GM21360 (cell line): ENCODE data around the gene MYO1E.
"Not testable (repeated sequence)": the region's sequence is repeated elsewhere in the genome, so short reads cannot be mapped to it uniquely, and the experiment has no call there.

ENCODE experiments used
- ATAC-seq: cut with Tn5 transposase; IDR thresholded peaks from one replicate; pipeline ENCODE4 v1.9.1; 2021; ENCODE audit warnings: mild to moderate bottlenecking, moderate library complexity; ENCODE audit not compliant: unreplicated experiment

The MYO1E gene

DNA sequence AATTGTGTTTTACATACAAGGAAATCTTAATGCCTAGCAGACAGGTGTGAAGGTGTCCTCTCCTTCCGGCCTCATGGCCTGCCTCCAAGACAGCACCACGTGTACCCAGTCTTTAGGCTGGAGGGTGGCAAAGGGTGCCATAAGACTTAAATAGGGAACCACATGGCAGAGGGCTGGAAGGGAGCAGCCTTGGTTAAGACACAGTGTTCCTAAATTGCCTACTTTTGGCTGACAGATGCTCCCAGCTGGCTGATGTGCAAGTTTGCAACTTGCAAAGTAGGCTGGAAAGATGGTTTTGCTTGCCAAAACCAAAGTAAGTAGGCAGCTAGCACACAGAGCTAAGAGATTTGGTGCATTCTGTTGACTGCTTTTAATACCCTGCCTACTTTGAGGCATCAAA, 222.5 kb downstream of the MYO1E start:
- no peak for ATAC-seq

DNA sequence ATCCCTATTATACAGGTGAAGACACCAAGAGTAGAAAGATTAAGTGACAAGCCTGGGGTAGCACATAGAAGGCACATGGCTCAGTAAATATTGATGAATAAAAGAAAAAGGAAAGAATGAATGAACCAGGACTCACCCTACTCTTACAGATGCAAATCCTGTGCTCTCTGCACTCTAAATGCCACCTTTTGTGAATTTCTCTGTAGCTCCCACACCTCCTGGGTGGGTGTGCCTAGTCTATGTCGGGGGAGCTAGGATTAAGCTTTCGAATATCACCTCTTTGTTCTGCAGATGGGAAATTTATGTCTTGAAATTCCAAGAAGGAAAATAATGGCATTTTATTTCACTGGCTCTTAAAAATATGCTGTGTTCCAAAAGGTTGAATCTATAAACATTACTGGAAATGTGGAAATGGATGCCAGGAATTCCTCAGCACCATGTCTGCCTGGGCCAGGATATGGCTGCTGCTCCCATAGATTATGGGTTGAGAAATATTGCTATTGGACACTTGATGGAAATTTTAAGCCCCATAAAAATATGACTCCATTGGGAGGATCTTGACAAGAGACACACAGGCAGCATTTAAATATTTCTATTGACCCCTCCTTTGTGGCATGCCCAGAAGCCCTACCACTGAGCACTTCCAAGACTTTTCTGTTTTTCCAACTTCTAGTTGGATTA, 224.4 kb downstream of the MYO1E start:
- ATAC-seq: no peak

DNA sequence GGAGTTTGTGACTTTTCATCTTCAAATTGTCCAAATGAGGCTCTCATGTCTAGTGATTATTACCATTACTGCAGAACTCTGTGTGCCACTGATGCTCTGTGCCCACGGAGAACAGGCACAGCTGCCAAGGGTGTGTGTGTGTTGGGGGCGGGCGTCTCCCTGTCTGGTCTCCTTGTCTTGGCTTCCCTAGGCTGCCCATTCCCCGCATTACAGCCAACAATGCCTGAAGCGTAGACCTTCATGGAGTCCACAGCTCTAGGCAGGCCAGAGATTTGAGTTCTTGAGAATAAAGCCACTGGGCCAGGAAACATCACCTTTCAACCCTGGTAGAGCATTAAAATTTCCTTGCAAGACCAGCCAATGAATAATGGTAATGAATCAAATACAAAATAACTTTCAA, 225.0 kb downstream of the MYO1E start:
- no peak for ATAC-seq

DNA sequence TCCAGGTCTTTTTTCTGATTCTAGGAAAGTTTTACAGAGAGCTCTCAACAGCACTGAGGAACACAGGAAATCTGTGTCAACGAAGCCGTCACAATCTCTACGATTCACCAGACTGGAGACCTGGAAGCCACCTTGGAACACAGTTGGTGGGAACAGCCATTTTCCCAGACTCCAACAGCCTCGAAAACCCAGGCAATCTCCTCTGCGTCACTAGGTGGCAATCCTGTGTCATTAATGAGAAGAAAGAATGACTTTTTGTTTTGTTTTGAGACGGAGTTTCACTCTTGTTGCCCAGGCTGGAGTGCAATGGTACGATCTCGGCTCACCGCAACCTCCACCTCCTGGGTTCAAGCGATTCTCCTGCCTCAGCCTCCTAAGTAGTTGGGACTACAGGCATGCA, 228.1 kb downstream of the MYO1E start:
- ATAC-seq: not testable (repeated sequence)

DNA sequence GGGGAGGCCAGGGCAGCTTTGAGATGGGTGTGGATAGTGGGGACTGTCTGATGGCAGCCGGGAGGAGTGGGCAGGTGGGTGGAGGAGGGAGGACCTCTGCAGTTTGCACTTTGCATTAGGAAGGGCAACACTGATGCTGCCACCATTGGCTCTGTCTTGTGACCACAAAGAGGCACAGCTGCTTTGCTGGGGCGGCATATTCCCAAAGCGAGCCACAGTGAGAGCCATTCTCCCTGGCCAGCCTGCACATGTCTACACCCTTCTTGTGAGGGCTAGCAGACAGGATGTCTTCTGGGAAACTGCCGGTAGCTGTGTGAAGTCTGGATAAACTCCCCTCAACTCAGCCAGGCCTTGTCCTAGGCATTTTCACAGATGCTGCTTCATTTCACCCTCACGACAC, 229.4 kb downstream of the MYO1E start:
- ATAC-seq: no peak

DNA sequence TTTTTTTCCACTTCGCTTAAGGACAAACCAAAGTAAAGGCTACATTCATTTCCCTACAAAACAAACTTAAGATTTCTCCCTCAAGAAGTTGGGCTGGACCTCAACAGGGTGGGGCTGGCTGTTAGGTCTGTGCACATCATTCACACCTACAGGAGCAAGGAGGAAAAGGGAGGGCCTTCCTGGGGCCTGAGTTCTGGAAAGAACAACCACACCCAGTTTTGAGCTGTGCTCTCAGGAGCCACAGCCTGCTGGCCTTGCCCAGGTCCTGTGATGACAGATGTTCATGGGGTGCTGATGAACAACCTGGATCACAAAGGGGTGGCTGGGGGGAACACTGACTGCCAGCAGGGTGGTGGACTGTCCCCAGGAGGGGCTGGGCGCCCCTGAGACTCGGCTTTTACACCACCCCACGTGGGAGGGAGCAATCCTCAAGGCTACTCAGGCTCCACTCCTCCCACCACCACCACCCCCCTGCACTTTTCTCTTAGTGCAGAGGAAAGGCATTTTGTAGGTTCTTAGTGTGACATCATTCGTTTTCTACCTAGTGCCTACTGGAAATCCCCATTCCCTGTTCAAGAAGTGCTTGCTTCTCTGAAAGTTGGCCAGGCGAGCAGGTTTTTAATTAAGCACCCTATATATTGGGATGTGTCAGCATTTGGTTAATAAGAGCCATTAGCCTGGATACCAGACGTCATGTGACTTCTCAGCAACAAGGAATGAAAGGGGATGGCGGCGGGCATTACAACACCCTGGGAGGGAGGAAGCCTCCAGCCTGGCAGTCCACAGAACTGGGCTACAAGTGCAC, 232.0 kb downstream of the MYO1E start:
- no peak for ATAC-seq

DNA sequence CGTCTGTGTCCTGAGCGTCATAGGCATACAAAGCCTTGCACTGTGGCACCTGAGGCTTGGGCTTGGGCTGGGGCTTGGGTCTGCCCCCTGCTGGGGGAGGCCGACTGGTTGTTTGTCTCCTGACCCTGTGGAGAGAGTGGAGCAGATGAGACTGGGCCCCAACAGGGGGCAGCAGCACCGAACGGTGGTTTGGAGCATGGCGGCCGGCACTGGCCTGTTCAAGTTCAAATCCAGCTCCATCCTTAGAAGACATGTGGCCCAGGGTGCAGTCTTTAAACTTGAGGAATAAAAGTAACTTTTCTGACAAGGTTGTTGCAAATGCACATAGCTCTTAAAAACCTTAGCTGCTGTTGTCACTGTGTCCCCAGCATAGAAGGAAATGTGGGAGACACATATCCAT, 234.4 kb downstream of the MYO1E start:
- peak; percentile 60 for ATAC-seq

DNA sequence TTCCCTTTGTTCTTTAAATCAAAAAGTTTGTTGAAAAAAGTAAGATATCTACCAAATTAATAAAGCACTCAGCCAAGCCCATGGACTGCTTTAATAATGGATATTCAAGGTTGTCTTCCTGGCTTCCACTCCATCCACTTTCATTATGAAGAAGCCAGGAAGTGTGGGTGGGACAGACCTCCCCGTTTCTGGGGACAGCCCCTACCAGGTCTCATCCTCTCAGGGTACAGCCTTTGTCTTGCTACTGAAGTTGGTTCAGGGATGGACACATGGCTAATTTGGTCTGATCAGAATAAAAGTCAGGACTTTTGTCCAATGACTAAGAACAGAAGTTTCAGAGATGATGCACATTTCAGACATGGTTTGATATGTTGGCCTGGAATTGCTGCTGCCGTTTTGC, 235.1 kb downstream of the MYO1E start:
- no peak for ATAC-seq

DNA sequence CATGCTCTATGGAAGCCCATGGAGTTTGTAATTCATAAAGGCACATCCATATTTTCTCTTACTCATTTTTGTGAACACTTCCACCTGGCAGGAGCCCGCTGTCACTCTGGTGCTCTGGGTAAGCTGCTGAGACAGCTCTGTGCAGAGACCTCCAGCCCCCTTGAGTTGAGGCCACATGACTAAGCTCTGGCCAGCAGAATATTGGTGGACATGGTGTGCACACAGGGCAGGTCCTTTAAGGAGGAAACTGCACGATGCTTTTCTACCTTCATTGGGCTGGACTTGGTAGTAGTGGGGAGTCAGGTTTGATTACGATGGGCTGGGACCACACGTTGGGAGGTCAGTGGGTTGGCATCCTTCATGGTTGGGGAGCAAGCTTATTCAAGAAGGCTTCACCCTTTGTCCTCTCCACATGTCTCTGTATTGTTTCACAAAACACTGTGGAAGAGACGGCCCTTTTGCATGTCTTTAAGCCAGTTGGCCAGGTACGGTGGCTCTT, 238.7 kb downstream of the MYO1E start:
- no peak for ATAC-seq

DNA sequence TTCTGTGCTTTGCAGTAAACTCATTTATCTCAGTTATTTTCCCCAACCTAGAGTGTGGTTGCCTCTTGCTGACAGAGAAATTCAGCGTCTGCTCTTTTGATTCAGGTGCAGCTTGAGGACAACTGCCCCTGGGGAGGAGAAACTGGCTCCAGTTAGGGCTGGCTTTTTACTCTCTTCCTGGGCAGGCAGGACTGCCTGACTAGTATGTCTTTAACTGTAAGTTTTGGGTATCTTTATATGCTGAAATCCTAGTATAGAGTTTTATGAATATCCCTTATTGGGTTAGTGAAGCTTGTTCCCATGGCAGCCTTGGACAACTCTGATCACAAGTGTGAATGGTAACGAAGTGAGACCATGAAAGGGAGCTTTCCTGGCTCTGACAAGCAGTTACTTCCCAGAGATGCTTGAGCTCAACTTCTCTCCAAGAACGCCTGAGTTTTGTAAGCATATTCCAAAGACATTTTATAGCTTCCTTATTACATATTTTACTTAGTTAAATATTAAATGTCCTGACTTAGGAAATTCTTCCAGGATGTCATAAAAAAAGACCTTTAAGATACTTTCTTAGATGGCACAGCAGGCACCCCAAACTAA, 240.6 kb downstream of the MYO1E start:
- ATAC-seq: no peak

DNA sequence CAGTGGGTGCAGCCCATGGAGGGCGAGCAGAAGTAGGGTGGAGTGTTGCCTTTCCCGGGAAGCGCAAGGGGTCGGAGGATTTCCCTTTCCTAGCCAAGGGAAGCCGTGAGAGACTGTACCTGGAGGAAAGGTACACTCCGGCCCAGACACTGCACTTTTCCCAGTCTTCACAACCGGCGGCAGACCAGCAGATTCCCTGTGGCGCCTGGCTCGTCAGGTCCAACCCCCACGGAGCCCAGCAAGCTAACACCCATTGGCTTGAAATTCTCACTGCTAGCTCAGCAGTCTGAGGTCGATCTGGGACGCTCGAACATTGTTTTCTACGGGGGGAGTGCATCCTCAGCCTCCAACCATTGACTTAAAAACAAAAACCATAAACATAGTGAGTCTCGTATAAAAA, 241.2 kb downstream of the MYO1E start:
- no peak for ATAC-seq

DNA sequence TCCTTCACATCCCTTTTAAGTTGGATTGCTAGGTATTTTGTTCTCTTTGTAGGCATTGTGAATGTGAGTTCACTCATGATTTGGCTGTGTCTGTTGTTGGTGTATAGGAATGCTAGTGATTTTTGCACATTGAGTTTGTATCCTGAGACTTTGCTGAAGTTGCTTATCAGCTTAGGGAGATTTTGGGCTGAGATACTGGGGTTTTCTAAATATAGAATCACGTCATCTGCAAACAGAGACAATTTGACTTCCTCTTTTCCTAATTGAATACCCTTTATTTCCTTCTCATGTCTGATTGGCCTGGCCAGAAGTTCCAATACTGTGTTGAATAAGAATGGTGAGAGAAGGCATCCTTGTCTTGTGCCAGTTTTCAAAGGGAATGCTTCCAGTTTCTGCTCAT, 245.4 kb downstream of the MYO1E start:
- ATAC-seq: not testable (repeated sequence)

DNA sequence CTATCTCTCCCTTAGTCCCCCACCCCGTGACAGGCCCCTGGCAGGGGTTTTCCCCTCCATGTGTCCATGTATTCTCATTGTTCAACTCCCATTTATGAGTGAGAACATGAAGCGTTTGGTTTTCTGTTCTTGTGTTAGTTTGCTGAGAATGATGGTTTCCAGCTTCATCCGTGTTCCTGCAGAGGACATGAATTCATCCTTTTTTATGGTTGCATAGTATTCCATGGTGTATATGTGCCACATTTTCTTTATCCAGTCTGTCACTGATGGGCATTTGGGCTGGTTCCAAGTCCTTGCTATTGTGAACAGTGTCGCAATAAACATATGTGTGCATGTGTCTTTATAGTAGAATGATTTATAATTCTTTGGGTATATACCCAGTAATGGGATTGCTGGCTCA, 247.0 kb downstream of the MYO1E start:
- ATAC-seq: not testable (repeated sequence)

DNA sequence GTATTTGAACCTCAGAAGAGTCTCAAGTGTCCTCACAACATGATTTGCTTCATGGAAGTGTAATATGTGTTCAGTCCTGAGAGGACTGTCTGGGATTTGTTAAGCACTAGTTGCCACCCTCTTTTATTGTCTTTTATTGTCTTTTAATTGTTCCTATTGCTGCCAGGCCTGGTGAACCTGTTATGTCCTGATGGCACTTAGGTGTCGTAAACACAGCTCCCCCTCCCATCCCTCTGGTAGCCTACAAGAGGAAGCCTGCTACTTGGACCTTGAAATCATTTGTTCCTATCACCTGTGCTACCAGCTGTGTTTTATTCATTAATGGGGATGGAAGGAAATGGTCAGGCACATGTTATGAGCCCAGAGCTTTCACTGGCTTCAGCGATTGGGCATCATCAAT, 248.4 kb downstream of the MYO1E start:
- ATAC-seq: no peak

DNA sequence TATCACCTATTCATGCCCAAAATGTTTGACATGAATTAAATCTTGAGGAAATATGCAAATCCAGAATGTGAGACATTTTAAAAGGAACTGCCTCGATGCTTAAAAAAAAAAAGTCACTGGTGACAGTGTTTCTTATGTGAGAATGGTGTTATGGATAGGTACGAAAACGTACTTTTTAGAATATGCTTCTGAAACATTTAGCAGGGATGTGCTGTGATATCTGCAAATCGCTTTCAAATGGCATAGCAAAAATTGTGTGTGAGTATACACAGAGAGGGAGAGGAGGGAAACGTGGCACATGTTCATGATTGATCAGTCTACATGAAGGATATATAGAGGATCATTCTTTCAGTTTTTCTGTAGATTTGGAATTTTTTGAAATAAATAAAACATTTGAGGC, 251.7 kb downstream of the MYO1E start:
- ATAC-seq: no peak

DNA sequence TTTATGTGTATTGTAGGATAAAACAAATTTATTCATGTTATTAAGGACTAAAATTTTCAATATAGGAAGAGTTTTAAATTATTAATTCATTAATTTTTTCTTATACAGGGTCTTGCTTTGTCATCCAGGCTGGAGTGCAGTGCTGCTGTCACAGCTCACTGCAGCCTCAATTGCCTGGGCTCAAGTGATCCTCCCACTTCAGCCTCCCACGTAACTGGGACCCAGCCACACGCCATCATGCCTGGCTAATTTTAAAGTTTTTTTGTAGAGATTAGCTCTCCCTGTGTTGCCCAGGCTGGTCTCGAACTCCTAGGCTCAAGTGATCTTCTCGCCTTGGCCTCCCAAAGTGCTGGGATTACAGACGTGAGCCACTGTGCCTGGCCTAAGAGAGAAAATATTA, 253.0 kb downstream of the MYO1E start:
- ATAC-seq: no peak

DNA sequence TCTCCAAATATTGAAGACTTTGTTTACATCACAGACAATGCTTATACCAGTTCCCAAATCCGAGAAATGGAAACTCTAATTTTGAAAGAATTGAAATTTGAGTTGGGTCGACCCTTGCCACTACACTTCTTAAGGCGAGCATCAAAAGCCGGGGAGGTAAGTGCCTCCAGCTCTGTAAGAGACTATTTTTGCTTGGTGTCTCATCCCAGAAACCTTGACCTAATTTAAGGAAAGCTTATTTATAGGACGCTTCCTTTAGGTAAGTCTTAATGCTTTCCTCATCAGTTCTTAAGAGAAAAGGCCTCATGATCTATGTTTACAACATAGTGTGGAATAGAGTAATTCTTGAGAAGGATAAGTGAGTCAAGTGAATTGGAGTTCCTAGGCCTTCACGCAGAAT, 255.9 kb downstream of the MYO1E start:
- ATAC-seq: no peak

DNA sequence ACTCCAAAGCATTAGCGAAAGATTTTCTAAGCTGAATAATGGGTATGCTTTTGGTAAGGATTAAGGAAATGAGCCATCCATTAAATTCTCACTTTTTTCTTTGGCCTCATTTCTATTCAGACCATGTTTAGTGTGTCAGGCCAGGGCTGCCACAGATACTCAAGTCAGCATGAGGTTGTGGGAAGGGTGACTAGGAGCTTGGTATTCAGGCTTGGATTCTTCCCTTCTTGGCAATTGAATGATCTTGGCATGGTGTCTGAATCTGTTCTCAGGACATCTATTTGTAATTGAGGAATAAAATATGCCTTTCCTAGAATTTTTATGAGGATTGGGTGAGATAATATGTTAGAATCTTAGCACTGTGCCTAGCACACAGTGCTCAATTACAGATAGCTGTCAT, 256.5 kb downstream of the MYO1E start:
- ATAC-seq: no peak

DNA sequence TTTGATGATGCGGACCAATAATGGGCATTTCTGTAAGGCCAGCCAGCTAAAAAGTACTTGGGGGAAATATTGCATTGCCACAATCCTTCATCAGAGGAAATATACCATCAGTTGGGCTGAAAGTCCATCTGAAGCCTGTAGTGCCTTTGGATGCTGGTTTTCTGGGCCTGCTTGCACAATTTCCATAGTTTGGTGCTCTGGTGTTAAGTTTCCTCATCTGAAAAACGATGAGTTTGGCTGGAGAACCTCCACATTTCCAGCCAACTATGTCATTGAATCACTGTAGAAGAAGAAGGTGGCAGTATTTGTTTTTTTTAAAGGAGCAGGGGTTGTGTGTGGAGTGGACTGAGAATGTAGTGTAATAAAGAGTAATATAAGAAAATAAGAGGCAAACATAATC, 257.6 kb downstream of the MYO1E start:
- no peak for ATAC-seq

DNA sequence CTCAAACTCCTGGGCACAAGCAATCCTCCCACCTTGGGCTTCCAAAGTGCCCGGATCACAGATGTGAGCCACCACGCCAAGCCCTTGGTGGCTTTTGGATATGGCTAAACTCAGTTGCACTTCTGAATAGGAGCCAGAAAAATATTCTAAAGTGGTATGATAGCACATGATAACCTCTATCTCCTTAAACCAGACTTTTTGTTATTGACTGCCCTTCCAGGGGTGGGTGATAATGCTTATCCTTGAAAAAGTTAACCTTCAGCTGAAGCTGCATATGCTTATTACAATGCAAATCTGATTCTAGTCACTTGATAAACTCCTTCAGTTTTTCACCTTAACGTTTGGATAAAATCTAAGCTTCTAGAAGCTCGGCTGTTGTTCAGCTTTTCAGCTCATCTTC, 261.4 kb downstream of the MYO1E start:
- ATAC-seq: no peak

DNA sequence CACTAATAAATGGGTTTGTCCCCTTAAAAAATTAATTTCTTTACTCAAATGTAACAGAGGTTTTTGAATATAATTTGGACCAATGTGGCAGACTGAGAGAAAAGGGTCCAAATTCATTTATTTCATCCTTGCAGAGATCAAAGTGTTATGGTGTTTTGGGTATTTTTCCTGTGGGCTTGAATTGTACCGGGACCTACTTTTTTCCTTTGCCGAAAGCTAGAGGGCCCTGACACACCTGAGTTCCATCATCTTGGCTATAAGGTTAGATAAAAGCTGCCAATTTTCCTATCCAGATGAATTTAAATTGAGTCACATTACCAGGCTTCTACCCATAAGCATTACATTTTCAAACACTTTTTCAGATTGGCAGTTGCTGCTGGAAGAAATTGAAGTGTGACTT, 266.8 kb downstream of the MYO1E start:
- ATAC-seq: no peak
